HL-60 (cell line): ENCODE measurements around the gene NCOR1.

Experiments used
- DNase-seq, 2 experiments: peaks; one replicate each; pipeline ENCODE4 v3.0.0-alpha.2; 2010 to 2020; ENCODE audit warnings: low read depth in 1 of 2, low spot score in 1 of 2
- H3K27ac ChIP-seq: fragments of 250-450 bp; sonication (Bioruptor Pico); replicated peaks from 2 replicates; pipeline ENCODE4 v1.5.1; 2020; ENCODE audit warnings: mild to moderate bottlenecking, moderate library complexity
- H3K27me3 ChIP-seq: fragments of 250-450 bp; sonication (Bioruptor Pico); 2 replicates; pipeline ENCODE4 v1.5.1; 2021; ENCODE audit warnings: mild to moderate bottlenecking, moderate library complexity; ENCODE audit not compliant: insufficient read depth, poor library complexity, severe bottlenecking
- H3K4me3 ChIP-seq: replicated peaks from 2 replicates; pipeline ENCODE4 v1.5.1; 2011; ENCODE audit warnings: mild to moderate bottlenecking, control low read depth, low read length; ENCODE audit not compliant: insufficient read depth
- CTCF ChIP-seq: IDR thresholded peaks from one replicate; pipeline ENCODE4 v1.5.1; 2011; ENCODE audit warnings: low read length, control low read depth, inconsistent platforms; ENCODE audit not compliant: insufficient read depth
- GABPA ChIP-seq: IDR thresholded peaks from 2 replicates; pipeline ENCODE4 v1.6.1; 2012; ENCODE audit warnings: low read depth
- POLR2AphosphoS5 ChIP-seq: IDR thresholded peaks from 2 replicates; pipeline ENCODE4 v1.6.1; 2012; ENCODE audit warnings: low read depth
- REST ChIP-seq: IDR thresholded peaks from 2 replicates; pipeline ENCODE4 v1.6.1; 2012; ENCODE audit warnings: low read depth; ENCODE audit not compliant: insufficient replicate concordance
- SPI1 ChIP-seq: IDR thresholded peaks from 2 replicates; pipeline ENCODE4 v1.6.1; 2012; ENCODE audit warnings: low read depth, mild to moderate bottlenecking, borderline replicate concordance

Gene NCOR1

DNA sequence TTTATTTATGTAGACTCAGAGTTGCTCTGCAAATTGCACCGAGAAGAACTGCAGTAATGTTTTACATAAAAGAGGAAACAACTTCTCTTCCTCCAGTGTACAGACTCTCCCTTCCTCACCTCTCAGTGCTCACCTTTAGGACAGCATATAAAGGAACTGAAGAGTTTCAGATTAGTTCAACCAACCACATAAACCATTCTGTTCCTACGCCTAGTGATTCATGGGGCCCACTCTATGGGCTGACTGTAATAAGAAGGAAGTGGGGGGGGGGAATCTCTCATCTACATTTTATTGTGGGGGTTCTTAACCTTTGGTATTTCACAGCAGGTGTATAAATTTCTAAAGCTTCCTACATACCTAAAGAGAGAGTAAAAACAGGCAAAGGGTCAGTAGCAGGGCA lies 234.1 kb downstream of the NCOR1 start:
- Histone ChIP-seq H3K27ac (no peak overlapping the region), H3K27me3 (no peaks in the 10 kb centered on the region), H3K4me3 (no peak overlapping the region)
- TF ChIP-seq SPI1 (no peak; the same call in 1 of the 2 replicates), REST (no peak), POLR2AphosphoS5 (no peak), GABPA (no peak), CTCF (no peak)
- DNase-seq: no peak
